ENCODE results near the gene GGNBP2.
A peak's percentile ranks its signal among the peaks of the same experiment; 100 is the strongest.
"Not testable (repeated sequence)": the region's sequence is repeated elsewhere in the genome, so short reads cannot be mapped to it uniquely, and the experiment has no call there.

GGNBP2 gene

GRCh38 chr17:36544307-36545076 lies at the start of gene GGNBP2:
GGNBP2 (plus strand) TSS chr17:36544919; CDS start chr17:36545725, 806 bp downstream.
- peak; percentile 87 to 95 for DNase-seq

DNA sequence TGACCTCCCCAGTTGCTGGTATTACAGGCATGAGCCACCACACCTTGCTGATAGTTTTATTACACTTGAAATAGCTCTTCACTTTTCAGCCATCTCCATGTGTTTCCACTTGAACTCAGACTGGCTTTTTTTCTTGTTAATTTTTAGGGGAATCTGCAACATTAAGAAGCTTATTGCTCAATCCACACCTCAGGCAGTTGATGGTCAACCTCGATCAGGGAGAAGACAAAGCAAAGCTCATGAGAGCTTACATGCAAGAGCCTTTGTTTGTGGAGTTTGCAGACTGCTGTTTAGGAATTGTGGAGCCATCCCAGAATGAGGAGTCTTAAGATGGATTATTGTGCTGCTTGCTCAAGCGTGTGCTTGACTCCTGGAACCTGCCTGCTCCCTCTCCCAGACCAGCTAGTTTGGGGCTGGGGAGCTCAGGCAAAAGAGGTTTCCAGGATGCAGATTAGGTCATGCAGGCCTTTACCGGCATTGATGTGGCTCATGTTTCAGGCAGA lies 49.6 kb upstream of the GGNBP2 start:
- no peak for DNase-seq

DNA sequence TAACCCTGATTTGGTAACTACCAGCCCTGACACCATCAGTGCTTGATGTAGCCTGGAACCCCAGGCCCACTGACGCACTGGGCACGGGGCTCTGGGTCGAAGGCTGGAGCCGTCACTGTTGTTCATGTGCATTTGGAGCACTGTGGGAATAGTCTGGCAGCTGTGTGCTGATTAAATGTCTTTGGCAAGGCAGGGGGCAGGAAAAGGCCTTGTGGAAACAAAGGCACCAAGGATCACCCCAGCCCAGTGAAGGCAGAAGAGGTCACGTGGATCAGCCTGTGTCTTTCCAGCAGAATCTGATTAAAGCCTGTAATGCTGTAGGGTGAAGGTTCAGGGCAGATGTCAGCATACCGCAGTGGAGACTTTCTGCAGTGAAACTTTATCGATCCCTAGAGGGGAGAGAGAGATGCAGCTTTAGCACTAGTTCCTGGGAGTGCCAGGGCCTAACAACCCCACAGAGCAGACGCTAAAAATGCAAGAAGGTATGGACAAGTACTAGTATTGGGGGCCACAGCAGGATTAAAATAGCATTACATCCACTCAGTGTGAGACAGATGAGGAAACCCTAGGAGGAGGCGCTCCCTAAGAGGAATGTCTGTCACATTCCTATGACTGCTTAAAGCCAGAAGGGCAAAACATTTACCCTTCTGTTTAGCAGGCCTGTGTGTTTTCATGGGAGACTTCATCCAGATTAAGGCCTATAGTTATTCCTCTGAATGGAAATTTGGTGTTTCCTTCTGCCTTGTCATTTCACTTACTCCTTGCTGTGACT lies 48.5 kb upstream of the GGNBP2 start:
- DNase-seq: no peak

DNA sequence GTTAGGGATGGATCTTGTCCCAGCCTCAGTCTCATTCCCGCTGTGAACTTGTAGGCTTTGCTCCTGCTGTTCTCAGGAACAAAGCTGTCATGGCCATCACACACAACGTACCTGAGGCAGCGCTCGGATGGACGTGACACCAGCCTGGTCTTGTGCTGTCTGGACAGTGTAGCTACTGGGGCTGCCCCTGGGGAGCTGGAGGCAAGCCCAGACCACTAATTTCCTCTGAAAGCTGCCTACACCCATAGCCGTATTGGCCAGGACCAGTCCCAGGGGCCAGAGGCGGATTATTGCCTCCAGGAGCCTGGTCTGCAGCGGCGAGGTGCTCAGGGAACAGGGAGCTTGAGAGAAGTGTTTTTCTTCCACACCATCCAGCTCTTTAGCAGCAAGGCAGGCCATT lies 46.6 kb upstream of the GGNBP2 start:
- no peak for DNase-seq

GRCh38 chr17:36498560-36499300 lies 46.0 kb upstream of the GGNBP2 start:
- no peak for DNase-seq

- no peak for DNase-seq
Measured at GRCh38 chr17:36500745-36501225, 43.9 kb upstream of the GGNBP2 start.

DNA sequence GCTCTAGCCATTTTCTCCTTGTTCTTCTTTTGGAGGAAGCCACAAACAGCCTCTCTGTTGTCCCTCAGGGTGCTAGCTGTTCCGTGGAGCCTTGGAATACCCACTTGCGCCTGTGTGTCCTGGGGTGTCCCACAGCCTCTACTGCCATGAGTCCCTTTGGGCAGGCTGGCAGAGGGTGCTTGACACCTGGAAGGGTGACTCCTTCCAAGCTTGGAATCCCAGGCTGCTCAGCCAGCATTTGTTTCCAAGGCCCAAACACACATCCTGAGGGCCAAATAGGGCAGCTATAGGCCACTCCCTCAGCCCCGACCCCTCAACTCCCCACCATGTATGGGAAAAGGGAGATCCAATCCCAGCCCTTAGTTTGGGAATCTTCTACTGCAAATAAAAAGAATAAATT lies 43.4 kb upstream of the GGNBP2 start:
- DNase-seq: no peak

DNA sequence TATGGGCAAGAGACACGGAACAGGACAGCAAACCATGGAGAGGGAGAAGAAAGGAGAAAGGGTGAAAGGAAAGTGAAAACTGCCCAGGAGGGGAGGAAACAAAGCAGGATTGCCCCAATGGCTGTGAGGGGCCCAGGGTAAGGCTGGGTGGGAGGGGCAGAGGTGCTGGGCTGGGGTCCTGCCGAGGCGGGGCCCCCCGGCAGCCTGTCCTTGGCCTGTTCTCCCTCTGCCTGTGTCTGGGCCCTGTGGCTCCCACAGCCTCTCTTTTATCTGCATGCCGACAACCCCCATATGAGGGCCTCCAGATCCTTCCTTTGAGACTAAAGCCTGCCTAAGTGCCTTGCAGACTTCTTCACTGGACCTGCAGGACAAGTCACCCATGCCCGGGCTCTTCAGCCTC lies 42.8 kb upstream of the GGNBP2 start:
- no peak for DNase-seq

GRCh38 chr17:36503456-36504155 lies 41.1 kb upstream of the GGNBP2 start:
- no peak for DNase-seq

DNA sequence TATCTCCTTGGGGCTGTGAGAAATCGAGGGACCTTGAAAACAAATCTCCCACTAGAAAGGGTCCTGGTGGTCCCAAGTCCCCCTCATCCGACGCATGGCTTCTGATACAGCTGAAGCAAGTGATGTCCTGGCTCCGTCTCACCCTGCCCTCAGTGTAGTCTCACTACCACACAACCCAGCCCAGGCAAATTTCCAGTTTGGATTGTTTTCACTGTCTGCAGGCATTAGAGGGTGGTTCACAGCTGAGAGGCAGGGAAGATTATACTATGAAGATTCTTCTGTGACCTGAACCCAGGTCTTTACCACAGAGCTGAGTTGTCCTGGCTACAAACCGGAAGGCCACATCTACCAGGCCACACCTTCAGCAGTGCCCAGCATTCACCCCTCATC lies 40.6 kb upstream of the GGNBP2 start:
- no peak for DNase-seq

DNA sequence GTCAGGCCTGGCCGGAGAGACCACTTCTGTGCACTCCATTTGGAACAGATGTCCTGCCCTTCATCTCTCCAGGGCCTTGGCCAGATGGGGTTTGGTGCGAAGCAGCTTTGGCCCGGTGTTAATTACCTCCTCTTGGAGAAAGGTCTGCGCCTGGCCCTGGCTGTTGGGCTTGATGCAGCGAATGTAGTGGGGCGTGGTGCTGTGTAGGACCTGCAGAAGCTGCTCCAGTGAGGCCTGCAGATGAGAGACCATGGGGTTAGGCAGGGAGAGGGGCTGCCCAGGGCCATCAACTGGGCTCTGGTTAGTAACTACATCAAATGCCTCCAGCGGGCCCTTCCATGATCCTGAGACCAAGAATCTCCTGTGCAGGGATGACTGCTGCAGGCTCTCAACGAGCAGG lies 39.5 kb upstream of the GGNBP2 start:
- DNase-seq: no peak

GRCh38 chr17:36506249-36506826 lies 38.4 kb upstream of the GGNBP2 start:
- DNase-seq: no peak

DNA sequence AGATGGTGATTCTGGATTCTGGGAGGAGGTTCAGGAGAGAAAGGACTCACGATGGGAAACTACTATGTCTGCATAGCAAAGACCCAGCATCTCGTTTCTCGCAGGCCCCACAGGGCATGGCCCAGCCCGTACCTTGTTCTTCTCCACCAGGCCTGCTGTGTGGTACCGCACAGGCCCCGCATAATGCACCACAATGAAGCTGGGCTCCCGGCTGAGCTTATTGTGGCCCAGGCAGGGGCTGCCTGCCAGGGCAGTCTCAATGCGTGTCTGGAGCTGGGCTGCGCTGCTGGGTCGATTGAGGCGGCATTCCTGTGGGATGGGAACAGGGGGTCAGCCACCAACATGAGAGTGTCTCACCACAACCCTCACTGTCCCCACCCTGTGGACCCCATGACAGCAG lies 37.9 kb upstream of the GGNBP2 start:
- no peak for DNase-seq

- DNase-seq: no peak
Measured at GRCh38 chr17:36507266-36507665, 37.5 kb upstream of the GGNBP2 start.

DNA sequence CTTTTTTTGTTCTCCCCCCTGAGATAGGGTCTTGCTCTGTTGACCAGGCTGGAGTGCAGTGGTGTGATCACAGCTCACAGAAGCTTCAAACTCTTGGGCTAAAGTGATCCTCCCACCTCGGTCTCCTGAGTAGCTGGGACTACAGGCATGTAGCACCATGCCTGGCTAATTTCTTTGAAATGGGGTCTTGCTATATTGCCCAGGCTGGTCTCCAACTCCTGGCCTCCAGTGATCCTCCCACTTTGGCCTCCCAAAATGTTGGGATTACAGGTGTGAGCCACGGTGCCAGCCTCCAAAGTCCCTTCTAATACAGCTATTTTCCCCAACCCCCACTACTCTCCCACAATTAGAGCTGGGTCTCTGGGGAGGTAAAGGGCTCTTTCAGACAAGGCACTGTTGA lies 36.3 kb upstream of the GGNBP2 start:
- DNase-seq: not testable (repeated sequence)

DNA sequence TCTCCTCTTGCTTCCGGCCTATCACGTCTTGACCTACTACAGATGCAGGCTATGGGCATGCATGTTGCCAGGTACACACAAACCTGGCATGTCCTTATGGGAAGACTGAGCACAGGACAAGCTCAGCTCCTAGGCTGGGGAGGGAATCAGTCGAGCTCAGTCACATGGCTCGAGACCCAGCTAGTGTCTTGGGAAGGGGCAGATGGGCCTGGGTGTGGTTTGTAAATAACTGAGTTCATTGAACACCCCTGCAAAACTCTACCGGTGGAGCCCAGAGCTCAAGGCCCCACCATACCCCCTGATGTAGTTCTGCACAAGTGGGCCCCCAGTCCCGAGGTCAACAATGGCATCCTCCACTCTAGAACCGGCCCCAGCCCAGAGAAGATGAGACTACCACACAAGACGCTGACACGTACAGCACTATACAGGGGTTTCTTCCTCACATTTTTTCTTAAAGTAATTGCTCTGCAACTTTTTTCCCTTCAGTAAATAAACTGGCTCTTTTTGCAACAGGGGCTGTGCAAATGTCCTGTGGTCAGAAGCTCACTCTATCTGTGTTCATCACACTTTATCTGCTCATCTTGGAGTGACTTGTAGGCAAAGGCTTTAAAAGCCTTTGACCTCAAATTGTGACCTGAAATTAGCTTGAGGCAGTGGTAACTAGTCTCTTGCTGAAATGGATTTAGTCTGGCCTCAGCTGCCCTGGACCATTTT lies 35.3 kb upstream of the GGNBP2 start:
- DNase-seq: no peak

GRCh38 chr17:36510636-36511035 lies 34.1 kb upstream of the GGNBP2 start:
- no peak for DNase-seq

DNA sequence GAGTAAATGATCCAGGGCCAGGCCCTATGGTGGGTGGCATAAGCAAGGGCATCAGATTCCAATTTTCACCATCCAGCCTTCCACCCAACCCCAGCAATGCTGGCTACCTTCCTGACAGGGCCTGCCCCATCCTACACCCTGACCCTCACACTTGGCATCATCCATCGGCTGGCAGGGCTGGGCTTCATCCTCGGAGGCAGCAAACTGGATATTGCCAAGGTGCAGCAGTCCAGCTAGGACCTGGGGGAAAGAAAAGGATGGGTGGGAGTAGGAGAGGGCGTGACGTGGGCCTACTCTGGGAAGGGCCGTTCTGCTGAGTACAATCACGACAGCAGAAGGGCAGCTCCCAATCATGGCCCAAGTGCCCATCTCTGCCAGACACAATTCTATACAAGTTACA lies 33.5 kb upstream of the GGNBP2 start:
- no peak for DNase-seq

DNA sequence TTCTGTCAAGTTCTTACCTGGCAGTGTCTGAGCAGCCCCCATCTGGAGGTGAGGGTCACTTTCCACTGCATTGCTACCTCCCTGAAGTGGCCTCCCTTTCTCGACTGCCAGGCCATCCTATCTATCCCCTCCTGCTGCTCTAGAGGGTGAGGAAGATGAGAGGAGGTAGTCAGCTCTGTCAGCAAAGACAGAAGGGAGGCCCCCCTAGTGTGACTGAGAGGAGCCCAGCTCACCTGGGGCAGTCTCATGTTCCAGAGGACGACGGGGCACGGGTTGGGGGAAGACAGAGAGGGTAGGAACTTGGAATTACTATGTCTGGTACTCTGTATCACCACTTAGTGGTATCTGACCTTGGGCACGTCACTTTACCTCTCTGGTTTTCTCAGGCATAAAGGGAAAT lies 32.1 kb upstream of the GGNBP2 start:
- DNase-seq: no peak

- no peak for DNase-seq
Measured at GRCh38 chr17:36514856-36515255, 29.9 kb upstream of the GGNBP2 start.

DNA sequence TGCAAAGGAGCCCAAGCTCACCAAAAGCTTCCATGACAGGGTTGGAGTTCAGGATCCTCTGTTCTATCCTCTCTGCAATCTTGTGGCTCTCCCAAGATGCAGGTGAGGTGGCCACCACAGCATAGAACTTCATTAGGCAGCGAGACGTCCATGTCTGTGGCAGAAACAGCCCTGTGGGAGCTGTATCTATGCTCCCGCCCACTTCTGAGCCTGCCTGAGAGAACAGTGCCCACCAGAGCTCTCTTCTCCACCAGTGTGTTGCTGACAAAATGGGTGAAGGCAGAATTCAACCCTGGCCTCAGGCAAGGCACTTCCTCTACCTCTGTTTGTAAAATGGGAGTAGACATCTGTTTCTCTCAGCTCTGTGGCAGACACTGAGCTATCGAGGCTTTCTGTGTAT lies 28.9 kb upstream of the GGNBP2 start:
- no peak for DNase-seq

DNA sequence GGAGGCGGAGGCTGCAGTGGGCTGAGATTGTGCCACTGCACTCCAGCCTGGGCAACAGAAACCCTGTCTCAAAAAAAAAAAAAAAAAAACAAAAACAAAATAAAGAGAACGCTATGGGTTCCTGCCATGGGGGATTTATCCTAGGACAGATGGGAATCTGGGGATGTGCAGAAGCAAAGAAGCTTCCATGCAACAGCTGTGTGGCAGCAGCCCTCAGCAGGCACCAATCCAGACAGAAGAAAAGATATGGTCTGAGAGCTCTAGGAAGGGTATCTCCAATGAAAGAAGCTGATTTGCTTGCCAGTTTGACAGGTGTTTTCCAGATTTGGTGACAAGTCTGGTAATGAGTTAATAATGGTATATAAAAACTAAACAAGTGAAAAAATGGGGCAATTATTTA lies 21.6 kb upstream of the GGNBP2 start:
- DNase-seq: no peak

Data from activated CD4-positive, alpha-beta T cell treated with anti-CD3 and anti-CD28 coated beads for 4 hours (primary cell).